Measurements from ENCODE around the gene NKX1-2.

GRCh38 chr10:124423813-124424212, 26.0 kb downstream of the NKX1-2 start:
- no peak for TF ChIP-seq CTCF (IDR thresholded peaks at IDR 0.05)
- no peak for TF ChIP-seq POLR2AphosphoS5 (IDR thresholded peaks at IDR 0.05; ENCODE audit: low read depth, low read length)
- no peak for TF ChIP-seq FOXJ3 (CRISPR knock-in tag; IDR thresholded peaks at IDR 0.05)
- no peak for TF ChIP-seq SIN3A (IDR thresholded peaks at IDR 0.05; ENCODE audit: borderline replicate concordance, low read depth, low read length)
- TF ChIP-seq SMC3 (IDR thresholded peaks at IDR 0.05; ENCODE audit: low read depth, low read length), result no peak
- TF ChIP-seq YY1 (IDR thresholded peaks at IDR 0.05; ENCODE audit: low read depth), result no peak
- no peak for TF ChIP-seq CHD2 (IDR thresholded peaks at IDR 0.05; ENCODE audit: low read length, partially characterized antibody)
- no peak for TF ChIP-seq REST (IDR thresholded peaks at IDR 0.05; ENCODE audit: low read depth, low read length)
- no peak for TF ChIP-seq GATA2 (CRISPR knock-in tag; IDR thresholded peaks at IDR 0.05)
- no peak for TF ChIP-seq RAD21 (IDR thresholded peaks at IDR 0.05; ENCODE audit: low read length)
- no peak for TF ChIP-seq MXI1 (IDR thresholded peaks at IDR 0.05; ENCODE audit: low read depth, low read length)

Measured in SK-N-SH (cell line).